SJSA1 (cell line): Measurements from ENCODE around the gene WDR49. TPM values are rescaled to one million over a fixed set of nuclear protein-coding genes. Genes with fewer than 3 reads are reported as not detected.
"Not testable (repeated sequence)": the region's sequence is repeated elsewhere in the genome, so short reads cannot be mapped to it uniquely, and the experiment has no call there.

Experiments used
- DNase-seq, 2 experiments: peaks; one replicate each; pipeline ENCODE4 v3.0.0-alpha.2; 2015 to 2020; ENCODE audit warnings: low spot score in 2 of 2, low read depth in 1 of 2
- H3K27ac ChIP-seq: fragments of 250-450 bp; sonication (Bioruptor Pico); 2 replicates; pipeline ENCODE4 v1.5.1; 2020; ENCODE audit warnings: mild to moderate bottlenecking, moderate library complexity
- H3K27me3 ChIP-seq: fragments of 250-450 bp; sonication (Bioruptor Pico); replicated peaks from 2 replicates; pipeline ENCODE4 v1.5.1; 2020; ENCODE audit warnings: mild to moderate bottlenecking, moderate library complexity
- H3K36me3 ChIP-seq: fragments of 250-450 bp; sonication (Bioruptor Pico); 2 replicates; pipeline ENCODE4 v1.5.1; 2020; ENCODE audit warnings: mild to moderate bottlenecking
- H3K4me1 ChIP-seq: fragments of 250-450 bp; sonication (Bioruptor Pico); replicated peaks from 2 replicates; pipeline ENCODE4 v1.6.1; 2021; ENCODE audit warnings: mild to moderate bottlenecking
- H3K4me3 ChIP-seq: fragments of 250-450 bp; sonication (Bioruptor Pico); 2 replicates; pipeline ENCODE4 v1.5.1; 2020; ENCODE audit warnings: mild to moderate bottlenecking
- H3K9me3 ChIP-seq: fragments of 250-450 bp; sonication (Bioruptor Pico); replicated peaks from 2 replicates; pipeline ENCODE4 v1.5.1; 2020; ENCODE audit warnings: mild to moderate bottlenecking
- total RNA-seq: library from RNA; depleted of rRNA; stranded (reverse); fragments of >200 nt; shearing (Covaris generic); gene quantifications from 2 replicates; pipeline ENCODE4 v1.2.3, GENCODE V29; 2014

Gene WDR49
- total RNA-seq, 1 experiment from 2014 or later, result not detected

- Histone ChIP-seq H3K36me3 (no peaks in the 10 kb centered on the region), H3K4me1 (no peaks in the 10 kb centered on the region), H3K9me3 (no peaks in the 10 kb centered on the region), H3K27me3 (no peaks in the 10 kb centered on the region), H3K27ac (no peak overlapping the region), H3K4me3 (no peak overlapping the region)
- DNase-seq, result no peak
Measured at GRCh38 chr3:167657684-167658225, 4.0 kb upstream of the WDR49 start.

DNA sequence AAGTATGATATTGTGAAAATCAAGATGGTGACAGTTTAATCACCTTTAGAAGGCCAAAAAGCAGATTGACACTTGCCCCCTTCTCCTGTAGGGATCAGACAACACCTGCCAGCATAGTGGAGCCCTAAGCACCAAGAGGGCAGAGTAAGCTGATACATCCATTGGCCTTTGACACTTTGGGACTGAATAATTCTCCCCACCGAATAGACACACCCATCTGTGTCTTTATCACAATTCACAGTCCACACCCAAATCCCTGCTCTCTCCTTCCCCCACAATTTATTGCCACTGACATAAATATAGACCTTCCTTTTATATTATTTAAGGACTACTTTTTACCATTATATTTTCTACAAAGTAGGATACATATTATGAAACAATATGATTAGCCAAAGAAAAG lies 3.1 kb upstream of the WDR49 start:
- H3K4me3 ChIP-seq, result no peak overlapping the region
- H3K27ac ChIP-seq, result no peak overlapping the region
- DNase-seq, result no peak

DNA sequence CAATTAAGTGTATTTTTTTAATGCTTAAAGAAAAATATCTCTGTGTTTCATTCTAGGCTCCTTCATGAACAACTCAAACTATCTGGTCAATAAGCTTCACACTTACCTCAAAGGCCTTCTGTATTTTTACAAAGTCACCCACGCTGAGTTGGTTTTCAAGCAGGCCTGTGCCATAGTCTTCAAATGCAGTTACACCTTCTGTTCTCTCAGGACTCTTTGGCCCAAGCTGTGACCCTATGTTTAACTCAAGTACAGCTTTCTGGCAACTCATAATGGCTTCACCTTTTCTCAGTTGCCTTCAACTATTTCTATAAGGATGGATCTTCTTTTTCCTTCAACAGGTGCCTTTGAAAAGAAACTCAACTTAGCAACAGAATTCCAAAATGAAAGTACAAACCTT lies 587 bp downstream of the WDR49 start:
- H3K4me3 ChIP-seq, result no peak overlapping the region
- no peaks in the 10 kb centered on the region for H3K9me3 ChIP-seq
- H3K36me3 ChIP-seq, result no peaks in the 10 kb centered on the region
- H3K27me3 ChIP-seq, result no peaks in the 10 kb centered on the region
- DNase-seq, result no peak
- no peak overlapping the region for H3K27ac ChIP-seq
- no peaks in the 10 kb centered on the region for H3K4me1 ChIP-seq

More for the DNA sequence above, 3.1 kb upstream of the WDR49 start:
- Histone ChIP-seq H3K27me3 (no peaks in the 10 kb centered on the region), H3K4me1 (no peaks in the 10 kb centered on the region), H3K36me3 (no peaks in the 10 kb centered on the region), H3K9me3 (no peaks in the 10 kb centered on the region)

- Histone ChIP-seq H3K4me1 (no peaks in the 10 kb centered on the region), H3K4me3 (no peak overlapping the region), H3K27me3 (no peaks in the 10 kb centered on the region), H3K27ac (no peak overlapping the region), H3K36me3 (no peaks in the 10 kb centered on the region), H3K9me3 (no peaks in the 10 kb centered on the region)
- no peak for DNase-seq
Measured at GRCh38 chr3:167651826-167652225, 1.9 kb downstream of the WDR49 start.

DNA sequence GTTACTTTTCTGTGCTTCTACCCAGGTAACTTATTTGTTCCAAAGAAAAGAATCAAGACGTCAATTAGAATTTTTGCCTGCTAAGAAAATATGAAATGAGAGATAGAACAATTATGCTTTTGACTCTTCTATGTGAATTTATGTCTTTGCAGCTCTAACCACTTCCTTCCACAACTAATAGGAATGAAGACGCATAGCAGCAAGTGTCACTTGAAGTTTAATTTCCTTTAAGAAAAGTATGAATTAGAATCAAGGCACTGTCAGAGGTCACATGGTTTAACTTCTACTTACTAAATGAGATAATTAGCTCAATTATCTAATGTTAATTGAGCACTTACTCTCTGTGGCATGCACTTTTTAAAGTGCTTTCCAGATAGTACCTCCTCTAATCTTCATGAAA lies 3.3 kb downstream of the WDR49 start:
- DNase-seq, result no peak
- H3K27ac ChIP-seq, result no peak overlapping the region
- no peaks in the 10 kb centered on the region for H3K27me3 ChIP-seq
- no peaks in the 10 kb centered on the region for H3K4me1 ChIP-seq
- H3K4me3 ChIP-seq, result no peak overlapping the region
- H3K9me3 ChIP-seq, result no peaks in the 10 kb centered on the region
- no peaks in the 10 kb centered on the region for H3K36me3 ChIP-seq

- Histone ChIP-seq H3K4me1 (no peaks in the 10 kb centered on the region), H3K4me3 (no peak overlapping the region), H3K27me3 (no peaks in the 10 kb centered on the region), H3K9me3 (no peaks in the 10 kb centered on the region), H3K27ac (no peak overlapping the region), H3K36me3 (no peaks in the 10 kb centered on the region)
- no peak for DNase-seq
Measured at GRCh38 chr3:167649746-167650145, 4.0 kb downstream of the WDR49 start.

- H3K4me1 ChIP-seq, result no peaks in the 10 kb centered on the region
- no peak for DNase-seq
Measured at GRCh38 chr3:167644611-167645010, 9.1 kb downstream of the WDR49 start.

DNA sequence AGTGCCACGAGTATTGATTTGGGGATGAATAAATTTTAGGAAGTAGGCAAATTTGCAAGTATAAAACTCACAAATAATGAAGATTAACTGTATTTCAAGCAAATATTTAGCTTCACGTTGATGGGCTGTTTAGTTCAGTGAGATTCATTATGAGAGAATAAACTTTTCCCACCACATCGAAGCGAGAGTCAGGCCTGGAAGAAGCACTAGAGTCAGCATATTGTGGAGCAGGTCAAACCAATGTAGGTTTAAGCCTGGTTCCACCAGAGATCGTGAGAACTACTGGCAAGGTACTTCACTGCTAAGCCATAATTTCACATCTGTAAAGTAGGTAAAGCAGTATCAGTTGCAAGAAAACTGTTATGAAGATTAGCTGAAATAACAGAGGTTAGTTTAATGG lies 22.3 kb downstream of the WDR49 start:
- no peak overlapping the region for H3K27ac ChIP-seq
- H3K4me3 ChIP-seq, result no peak overlapping the region
- DNase-seq, result no peak
- H3K36me3 ChIP-seq, result no peaks in the 10 kb centered on the region
- H3K27me3 ChIP-seq, result no peaks in the 10 kb centered on the region
- no peaks in the 10 kb centered on the region for H3K4me1 ChIP-seq
- no peaks in the 10 kb centered on the region for H3K9me3 ChIP-seq

More at GRCh38 chr3:167644611-167645010, 9.1 kb downstream of the WDR49 start:
- no peak overlapping the region for H3K27ac ChIP-seq
- no peaks in the 10 kb centered on the region for H3K9me3 ChIP-seq
- no peaks in the 10 kb centered on the region for H3K27me3 ChIP-seq
- H3K36me3 ChIP-seq, result no peaks in the 10 kb centered on the region
- no peak overlapping the region for H3K4me3 ChIP-seq

GRCh38 chr3:167626490-167626889 lies 27.3 kb downstream of the WDR49 start:
- H3K36me3 ChIP-seq, result no peaks in the 10 kb centered on the region
- no peaks in the 10 kb centered on the region for H3K27me3 ChIP-seq
- H3K4me1 ChIP-seq, result no peaks in the 10 kb centered on the region
- no peaks in the 10 kb centered on the region for H3K9me3 ChIP-seq
- H3K27ac ChIP-seq, result no peak overlapping the region
- no peak overlapping the region for H3K4me3 ChIP-seq
- DNase-seq, result no peak

DNA sequence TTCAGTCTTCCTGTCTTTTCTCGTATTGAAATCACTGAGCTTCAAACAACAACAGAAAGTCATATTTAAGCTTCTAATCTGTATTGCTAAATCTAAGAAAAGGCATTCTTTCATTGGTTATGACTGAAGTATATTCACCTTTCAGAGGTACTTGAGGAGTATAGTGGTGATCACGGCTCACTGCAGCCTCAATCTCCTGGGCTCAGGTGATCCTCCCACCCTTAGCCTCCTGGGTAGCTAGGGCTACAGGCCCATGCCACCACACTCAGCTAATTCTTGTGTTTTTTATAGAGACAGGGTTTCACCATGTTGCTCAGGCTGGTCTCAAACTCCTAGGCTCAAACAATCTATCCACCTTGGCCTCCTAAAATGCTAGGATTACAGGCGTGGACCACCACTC lies 38.7 kb downstream of the WDR49 start:
- H3K9me3 ChIP-seq, result no peaks in the 10 kb centered on the region
- no peak overlapping the region for H3K4me3 ChIP-seq
- H3K27ac ChIP-seq, result no peak overlapping the region
- H3K36me3 ChIP-seq, result no peaks in the 10 kb centered on the region
- no peaks in the 10 kb centered on the region for H3K4me1 ChIP-seq
- DNase-seq, result no peak
- H3K27me3 ChIP-seq, result 0 out of 2 replicates have a peak, but pooled peaks cover 3% of the 10 kb centered on the region

DNA sequence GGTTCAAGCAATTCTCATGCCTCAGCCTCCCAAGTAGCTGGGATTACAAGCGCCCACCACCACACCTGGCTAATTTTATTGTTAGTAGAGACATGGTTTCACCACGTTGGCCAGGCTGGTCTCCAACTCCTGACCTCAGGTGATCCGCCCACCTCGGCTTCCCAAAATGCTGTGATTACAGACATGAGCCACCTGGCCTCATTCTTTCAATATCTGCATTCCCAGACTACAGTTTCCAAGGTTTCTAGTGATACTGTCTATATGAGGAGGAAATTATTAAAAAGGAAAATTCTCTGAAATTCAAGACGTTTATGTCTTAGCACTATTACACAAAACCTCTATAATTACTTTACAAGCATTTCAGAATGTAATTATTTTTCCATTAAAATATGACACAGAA lies 39.5 kb downstream of the WDR49 start:
- not testable (repeated sequence) for DNase-seq

DNA sequence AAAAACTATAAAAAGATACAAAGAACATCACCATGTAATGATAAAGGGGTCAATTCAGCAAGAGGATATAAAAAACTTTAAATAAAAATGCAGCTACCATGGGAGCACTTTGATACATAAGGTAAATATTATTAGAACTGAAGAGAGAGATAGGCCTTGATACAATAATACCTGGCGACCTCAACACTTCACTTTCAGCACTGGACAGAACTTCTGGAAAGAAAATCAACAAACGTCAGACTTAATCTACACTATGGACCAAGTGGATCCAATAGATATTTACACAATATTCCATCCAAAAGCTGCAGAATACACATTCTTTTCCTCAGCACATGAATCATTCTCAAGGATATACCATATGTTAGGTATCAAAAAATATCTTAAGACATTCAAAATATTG lies 42.0 kb downstream of the WDR49 start:
- Histone ChIP-seq H3K4me3 (no peak overlapping the region), H3K27ac (no peak overlapping the region), H3K4me1 (no peaks in the 10 kb centered on the region), H3K27me3 (0 out of 2 replicates have a peak, but pooled peaks cover 3% of the 10 kb centered on the region), H3K9me3 (no peaks in the 10 kb centered on the region), H3K36me3 (no peaks in the 10 kb centered on the region)
- DNase-seq, result no peak

More for the DNA sequence above, 39.5 kb downstream of the WDR49 start:
- not testable (repeated sequence) for H3K27ac ChIP-seq, H3K4me3 ChIP-seq, H3K36me3 ChIP-seq, H3K4me1 ChIP-seq, H3K9me3 ChIP-seq, H3K27me3 ChIP-seq

- Histone ChIP-seq H3K27me3 (no peaks in the 10 kb centered on the region), H3K4me1 (no peaks in the 10 kb centered on the region), H3K4me3 (no peak overlapping the region), H3K9me3 (no peaks in the 10 kb centered on the region), H3K36me3 (no peaks in the 10 kb centered on the region), H3K27ac (no peak overlapping the region)
- no peak for DNase-seq
Measured at GRCh38 chr3:167609156-167609555, 44.6 kb downstream of the WDR49 start.

GRCh38 chr3:167606836-167607235 lies 46.9 kb downstream of the WDR49 start:
- Histone ChIP-seq H3K9me3 (no peaks in the 10 kb centered on the region), H3K36me3 (no peaks in the 10 kb centered on the region), H3K27ac (no peak overlapping the region), H3K4me3 (no peak overlapping the region), H3K27me3 (no peaks in the 10 kb centered on the region), H3K4me1 (no peaks in the 10 kb centered on the region)
- DNase-seq, result no peak

DNA sequence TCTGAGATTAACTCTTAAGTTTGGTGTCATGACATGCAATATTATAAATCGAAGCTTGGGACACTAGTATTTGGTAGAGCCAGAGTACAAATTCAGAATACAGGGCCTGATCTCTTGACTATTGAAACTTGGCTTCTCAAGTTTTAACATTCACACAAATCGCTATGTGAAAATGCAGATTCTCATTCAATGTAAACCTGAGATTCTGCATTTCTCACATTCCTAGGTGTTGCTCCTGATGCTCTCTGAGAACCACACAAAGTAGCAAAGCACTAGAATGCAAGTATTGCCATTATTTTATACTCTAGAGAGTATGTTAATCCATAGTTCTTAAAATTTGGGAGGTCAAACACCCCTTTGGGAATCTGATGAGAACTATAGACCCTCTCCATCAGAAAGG lies 47.9 kb downstream of the WDR49 start:
- no peaks in the 10 kb centered on the region for H3K27me3 ChIP-seq
- H3K9me3 ChIP-seq, result no peaks in the 10 kb centered on the region
- no peak for DNase-seq
- no peaks in the 10 kb centered on the region for H3K4me1 ChIP-seq
- no peak overlapping the region for H3K4me3 ChIP-seq
- H3K36me3 ChIP-seq, result no peaks in the 10 kb centered on the region
- no peak overlapping the region for H3K27ac ChIP-seq
